ENCODE data around the gene CYTH3. TPM values are rescaled to one million over a fixed set of nuclear protein-coding genes. Genes with fewer than 3 reads are reported as not detected.

Gene CYTH3
- polyA plus RNA-seq, 1 donor (not counting 4 experiments of a cell fraction or from before 2014, with no cell fraction given): 28.4 TPM

DNA sequence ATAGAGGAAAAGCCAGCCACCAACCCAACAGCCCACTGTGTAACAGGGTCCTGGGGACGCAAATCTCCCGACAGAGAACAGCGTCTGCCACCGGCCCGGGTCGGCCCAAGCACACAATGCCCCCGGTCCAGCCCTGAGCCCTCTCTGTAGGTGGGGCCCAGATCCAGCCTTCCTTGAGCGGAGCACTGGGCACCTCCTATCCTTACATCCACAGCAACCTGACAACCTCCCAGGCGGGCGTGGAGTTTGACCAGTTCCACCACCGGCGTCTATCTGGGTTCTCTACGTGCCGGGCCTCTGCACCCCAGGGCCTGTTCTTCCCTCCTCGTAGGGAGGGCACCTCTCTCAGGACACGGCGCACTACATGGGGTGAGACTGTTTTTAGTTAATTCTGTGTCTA, 109.0 kb downstream of the CYTH3 start:
- H3K9me1 ChIP-seq (ENCODE audit: control insufficient read depth, extremely low read depth, insufficient read depth, low read length): no peaks in the 10 kb centered on the region
- H3K79me2 ChIP-seq (ENCODE audit: control insufficient read depth, insufficient read depth, low read length): no peaks in the 10 kb centered on the region
- no peak overlapping the region for H3K9ac ChIP-seq (ENCODE audit: control insufficient read depth, extremely low read depth, insufficient read depth, low read length)
- no peak for DNase-seq (ENCODE audit: low read depth, low spot score)
- no peak overlapping the region for H3K27ac ChIP-seq (ENCODE audit: control insufficient read depth, insufficient read depth, low read length)
- dilution Hi-C loops (cut with MboI; ENCODE audit: extremely low pct_ligation_motif_present, low sequenced_read_pairs): no loop called here
- H3K27me3 ChIP-seq (ENCODE audit: control insufficient read depth, extremely low read depth, insufficient read depth, low read length): no peaks in the 10 kb centered on the region
- no peak overlapping the region for H3K4me2 ChIP-seq (ENCODE audit: control insufficient read depth, extremely low read depth, insufficient read depth, low read depth, low read length)
- H4K20me1 ChIP-seq (ENCODE audit: control insufficient read depth, extremely low read depth, insufficient read depth, low read length): no peaks in the 10 kb centered on the region
- peaks cover 26% of the 10 kb centered on the region in 2 experiments for H3K36me3 ChIP-seq (ENCODE audit: control insufficient read depth in 2 of 2, extremely low read depth in 1 of 2, insufficient read depth in 2 of 2, low read length in 2 of 2)
- no peaks in the 10 kb centered on the region for H3K4me1 ChIP-seq (ENCODE audit: control insufficient read depth, extremely low read depth, insufficient read depth, low read length)
- no peak overlapping the region for H2AFZ ChIP-seq (ENCODE audit: control insufficient read depth, low read length)
- no peak overlapping the region for H3K4me3 ChIP-seq (ENCODE audit: control insufficient read depth in 2 of 3, extremely low read depth in 1 of 3, insufficient read depth in 2 of 3, low read depth in 1 of 3, low read length in 3 of 3)
- no peaks in the 10 kb centered on the region for H3K9me3 ChIP-seq (ENCODE audit: control insufficient read depth, low read depth, low read length)
- FAIRE-seq: no peak
- TF ChIP-seq, protein P1, sequence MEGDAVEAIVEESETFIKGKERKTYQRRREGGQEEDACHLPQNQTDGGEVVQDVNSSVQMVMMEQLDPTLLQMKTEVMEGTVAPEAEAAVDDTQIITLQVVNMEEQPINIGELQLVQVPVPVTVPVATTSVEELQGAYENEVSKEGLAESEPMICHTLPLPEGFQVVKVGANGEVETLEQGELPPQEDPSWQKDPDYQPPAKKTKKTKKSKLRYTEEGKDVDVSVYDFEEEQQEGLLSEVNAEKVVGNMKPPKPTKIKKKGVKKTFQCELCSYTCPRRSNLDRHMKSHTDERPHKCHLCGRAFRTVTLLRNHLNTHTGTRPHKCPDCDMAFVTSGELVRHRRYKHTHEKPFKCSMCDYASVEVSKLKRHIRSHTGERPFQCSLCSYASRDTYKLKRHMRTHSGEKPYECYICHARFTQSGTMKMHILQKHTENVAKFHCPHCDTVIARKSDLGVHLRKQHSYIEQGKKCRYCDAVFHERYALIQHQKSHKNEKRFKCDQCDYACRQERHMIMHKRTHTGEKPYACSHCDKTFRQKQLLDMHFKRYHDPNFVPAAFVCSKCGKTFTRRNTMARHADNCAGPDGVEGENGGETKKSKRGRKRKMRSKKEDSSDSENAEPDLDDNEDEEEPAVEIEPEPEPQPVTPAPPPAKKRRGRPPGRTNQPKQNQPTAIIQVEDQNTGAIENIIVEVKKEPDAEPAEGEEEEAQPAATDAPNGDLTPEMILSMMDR (optimal IDR thresholded peaks at IDR 0.05 in 1 of 3, IDR thresholded peaks at IDR 0.05 in 1 of 3, conservative IDR thresholded peaks at IDR 0.05 in 1 of 3; ENCODE audit: extremely low read depth in 1 of 3, insufficient read depth in 2 of 3, low read length in 3 of 3): no peak
- TF ChIP-seq EZH2 (IDR thresholded peaks at IDR 0.05; ENCODE audit: low read length): no peak

DNA sequence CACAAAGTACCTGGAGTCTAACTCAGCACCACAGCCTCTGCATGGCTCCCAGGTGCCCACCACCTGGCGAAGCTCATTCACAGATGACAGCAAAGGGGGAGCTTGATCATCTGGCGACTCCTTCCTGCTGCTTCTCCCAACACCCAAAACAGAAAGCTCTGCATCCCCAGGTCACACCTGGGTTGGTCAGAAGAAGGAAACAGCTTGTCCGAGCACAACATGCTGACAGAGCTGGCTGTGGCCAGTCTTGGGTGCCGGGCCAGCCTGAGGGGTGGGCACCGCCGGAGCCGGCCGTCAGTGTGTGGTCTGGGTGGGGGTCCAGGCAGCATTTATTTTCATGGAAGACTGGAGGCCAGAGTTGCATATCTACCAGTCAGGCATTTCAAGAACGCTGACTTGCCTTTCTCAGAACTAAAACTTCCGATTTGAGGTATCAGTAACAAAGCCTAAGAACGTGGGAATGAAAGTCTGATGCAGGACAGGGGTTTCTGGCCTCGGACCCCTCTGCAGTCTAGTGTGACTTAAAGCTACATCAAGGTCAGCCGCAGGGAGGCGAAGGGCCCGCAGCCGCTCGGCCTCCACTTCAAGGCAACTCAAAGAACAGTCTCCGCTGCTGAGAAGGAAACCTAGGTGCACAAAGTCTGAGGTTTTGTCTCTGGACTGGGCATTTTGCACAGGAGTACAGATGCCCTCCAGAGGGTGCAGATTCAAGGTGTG, 109.6 kb downstream of the CYTH3 start:
- H3K9ac ChIP-seq (ENCODE audit: control insufficient read depth, extremely low read depth, insufficient read depth, low read length): no peak overlapping the region
- DNase-seq (ENCODE audit: low read depth, low spot score) (no peak), FAIRE-seq (no peak)
- H3K27ac ChIP-seq (ENCODE audit: control insufficient read depth, insufficient read depth, low read length): no peak overlapping the region
- no peaks in the 10 kb centered on the region for H3K4me1 ChIP-seq (ENCODE audit: control insufficient read depth, extremely low read depth, insufficient read depth, low read length)
- H3K4me2 ChIP-seq (ENCODE audit: control insufficient read depth, extremely low read depth, insufficient read depth, low read depth, low read length): no peak overlapping the region
- H3K4me3 ChIP-seq (ENCODE audit: control insufficient read depth in 2 of 3, extremely low read depth in 1 of 3, insufficient read depth in 2 of 3, low read depth in 1 of 3, low read length in 3 of 3): no peak overlapping the region
- H3K27me3 ChIP-seq (ENCODE audit: control insufficient read depth, extremely low read depth, insufficient read depth, low read length): no peaks in the 10 kb centered on the region
- no peaks in the 10 kb centered on the region for H3K79me2 ChIP-seq (ENCODE audit: control insufficient read depth, insufficient read depth, low read length)
- peaks cover 22 to 26% of the 10 kb centered on the region in 2 experiments for H3K36me3 ChIP-seq (ENCODE audit: control insufficient read depth in 2 of 2, extremely low read depth in 1 of 2, insufficient read depth in 2 of 2, low read length in 2 of 2)
- H3K9me3 ChIP-seq (ENCODE audit: control insufficient read depth, low read depth, low read length): no peaks in the 10 kb centered on the region
- no peak overlapping the region for H2AFZ ChIP-seq (ENCODE audit: control insufficient read depth, low read length)
- TF ChIP-seq, protein P1 (optimal IDR thresholded peaks at IDR 0.05 in 1 of 3, IDR thresholded peaks at IDR 0.05 in 1 of 3, conservative IDR thresholded peaks at IDR 0.05 in 1 of 3; ENCODE audit: extremely low read depth in 1 of 3, insufficient read depth in 2 of 3, low read length in 3 of 3): no peak
- TF ChIP-seq EZH2 (IDR thresholded peaks at IDR 0.05; ENCODE audit: low read length): no peak
- dilution Hi-C loops (cut with MboI; ENCODE audit: extremely low pct_ligation_motif_present, low sequenced_read_pairs): no loop called here
- H4K20me1 ChIP-seq (ENCODE audit: control insufficient read depth, extremely low read depth, insufficient read depth, low read length): no peaks in the 10 kb centered on the region
- no peaks in the 10 kb centered on the region for H3K9me1 ChIP-seq (ENCODE audit: control insufficient read depth, extremely low read depth, insufficient read depth, low read length)
